ENCODE results near the gene NCKAP5.

Gene NCKAP5

DNA sequence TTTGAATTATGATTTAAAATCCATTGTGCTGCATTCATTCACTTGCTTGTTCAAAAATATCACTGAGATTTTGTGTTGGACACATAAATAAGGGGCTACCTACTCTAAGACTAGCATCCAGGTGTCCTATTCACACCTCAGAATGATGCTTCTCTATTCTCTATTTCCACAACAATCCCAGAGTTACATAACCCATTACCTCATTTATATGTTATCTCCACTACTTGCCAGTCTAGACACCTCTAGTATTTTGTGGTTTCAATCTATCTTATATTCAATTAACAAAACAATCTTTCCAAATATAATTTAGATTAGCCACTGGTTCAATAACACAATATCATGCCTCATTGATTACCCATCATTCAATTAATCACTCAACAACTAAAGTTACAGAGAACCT lies 409.8 kb downstream of the NCKAP5 start:
- Mint-ChIP-seq H3K27ac (no peak overlapping the region), H3K27me3 (no peaks in the 10 kb centered on the region), H3K36me3 (ENCODE audit: insufficient read depth) (no peaks in the 10 kb centered on the region), H3K4me1 (ENCODE audit: low read depth in 2 of 2) (no peaks in the 10 kb centered on the region), H3K9me3 (peaks cover 0 to 8% of the 10 kb centered on the region in 2 donors), H3K4me3 (no peak overlapping the region)
- no peak for DNase-seq
- no peak for ATAC-seq (replicated peaks)

GRCh38 chr2:133158024-133158423 lies 410.2 kb downstream of the NCKAP5 start:
- ATAC-seq (replicated peaks) (no peak), DNase-seq (no peak)
- Mint-ChIP-seq H3K27me3 (no peaks in the 10 kb centered on the region), H3K9me3 (peaks cover 0 to 8% of the 10 kb centered on the region in 2 donors), H3K4me3 (no peak overlapping the region), H3K4me1 (ENCODE audit: low read depth in 2 of 2) (no peaks in the 10 kb centered on the region), H3K27ac (no peak overlapping the region), H3K36me3 (ENCODE audit: insufficient read depth) (no peaks in the 10 kb centered on the region)

DNA sequence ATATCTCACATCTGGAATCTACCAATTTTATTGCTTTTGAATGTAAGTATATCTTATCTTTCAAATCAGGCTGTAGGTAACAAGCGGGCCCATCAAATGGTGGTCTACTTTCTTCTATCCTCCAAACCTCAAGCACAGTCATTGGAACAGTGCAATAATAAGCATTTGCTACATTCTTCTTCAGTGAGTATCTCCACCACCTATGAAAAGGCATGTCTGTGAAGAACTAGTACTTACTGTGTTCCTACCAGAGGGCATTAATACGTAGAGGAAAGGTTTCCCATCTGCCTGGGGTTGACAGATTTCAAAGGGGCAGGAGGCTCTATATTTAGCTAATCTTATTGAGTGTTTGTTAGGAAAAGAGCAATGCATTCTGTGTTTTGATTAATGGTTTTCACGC lies 411.1 kb downstream of the NCKAP5 start:
- H3K4me3 Mint-ChIP-seq, result no peak overlapping the region
- no peak for ATAC-seq (replicated peaks)
- no peaks in the 10 kb centered on the region for H3K4me1 Mint-ChIP-seq (ENCODE audit: low read depth in 2 of 2)
- no peak overlapping the region for H3K27ac Mint-ChIP-seq
- no peak for DNase-seq
- no peaks in the 10 kb centered on the region for H3K27me3 Mint-ChIP-seq
- H3K36me3 Mint-ChIP-seq (ENCODE audit: insufficient read depth), result no peaks in the 10 kb centered on the region
- H3K9me3 Mint-ChIP-seq, result peaks cover 0 to 8% of the 10 kb centered on the region in 2 donors

- H3K27me3 Mint-ChIP-seq, result no peaks in the 10 kb centered on the region
- peaks cover 7 to 10% of the 10 kb centered on the region in 2 donors for H3K9me3 Mint-ChIP-seq
- no peaks in the 10 kb centered on the region for H3K4me1 Mint-ChIP-seq (ENCODE audit: low read depth in 2 of 2)
- no peak for DNase-seq
- no peak overlapping the region for H3K4me3 Mint-ChIP-seq
- no peak overlapping the region for H3K27ac Mint-ChIP-seq
- H3K36me3 Mint-ChIP-seq (ENCODE audit: insufficient read depth), result no peaks in the 10 kb centered on the region
- ATAC-seq (replicated peaks), result no peak
Measured at GRCh38 chr2:133152801-133153200, 415.5 kb downstream of the NCKAP5 start.

DNA sequence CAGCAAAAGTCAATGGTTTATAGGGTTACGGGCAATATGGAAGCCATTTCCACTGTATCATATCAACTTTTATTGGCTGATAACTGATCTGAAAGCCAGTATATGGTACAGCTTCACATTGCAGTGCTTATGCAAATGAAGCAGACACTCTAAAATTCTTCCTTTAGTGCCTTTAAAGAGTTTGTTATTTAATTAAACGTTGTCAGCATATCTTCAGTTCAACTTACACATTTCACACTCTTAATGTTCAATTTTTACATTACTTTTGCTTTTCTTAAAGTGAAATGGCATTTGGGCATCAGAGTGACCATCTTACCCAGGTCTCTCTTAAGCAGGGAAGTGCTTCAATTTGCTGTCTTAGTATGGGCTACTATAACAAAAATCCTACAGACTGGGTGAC lies 420.1 kb downstream of the NCKAP5 start:
- Mint-ChIP-seq H3K4me1 (ENCODE audit: low read depth in 2 of 2) (no peaks in the 10 kb centered on the region), H3K36me3 (ENCODE audit: insufficient read depth) (no peaks in the 10 kb centered on the region), H3K4me3 (no peak overlapping the region), H3K27ac (no peak overlapping the region), H3K9me3 (peaks cover 6 to 14% of the 10 kb centered on the region in 2 donors), H3K27me3 (no peaks in the 10 kb centered on the region)
- DNase-seq, result no peak
- ATAC-seq (replicated peaks), result no peak

GRCh38 chr2:133146893-133147292 lies 421.4 kb downstream of the NCKAP5 start:
- no peaks in the 10 kb centered on the region for H3K27me3 Mint-ChIP-seq
- no peaks in the 10 kb centered on the region for H3K4me1 Mint-ChIP-seq (ENCODE audit: low read depth in 2 of 2)
- H3K27ac Mint-ChIP-seq, result no peak overlapping the region
- H3K9me3 Mint-ChIP-seq, result peaks cover 6 to 15% of the 10 kb centered on the region in 2 donors
- no peak for DNase-seq
- H3K36me3 Mint-ChIP-seq (ENCODE audit: insufficient read depth), result no peaks in the 10 kb centered on the region
- no peak for ATAC-seq (replicated peaks)
- no peak overlapping the region for H3K4me3 Mint-ChIP-seq

- ATAC-seq (replicated peaks) (no peak), DNase-seq (no peak)
- H3K27ac Mint-ChIP-seq, result no peak overlapping the region
- no peak overlapping the region for H3K4me3 Mint-ChIP-seq
- no peaks in the 10 kb centered on the region for H3K4me1 Mint-ChIP-seq (ENCODE audit: low read depth in 2 of 2)
- H3K27me3 Mint-ChIP-seq, result no peaks in the 10 kb centered on the region
- H3K9me3 Mint-ChIP-seq, result peaks cover 2 to 15% of the 10 kb centered on the region in 2 donors
- H3K36me3 Mint-ChIP-seq (ENCODE audit: insufficient read depth), result no peaks in the 10 kb centered on the region
Measured at GRCh38 chr2:133143645-133144044, 424.6 kb downstream of the NCKAP5 start.

DNA sequence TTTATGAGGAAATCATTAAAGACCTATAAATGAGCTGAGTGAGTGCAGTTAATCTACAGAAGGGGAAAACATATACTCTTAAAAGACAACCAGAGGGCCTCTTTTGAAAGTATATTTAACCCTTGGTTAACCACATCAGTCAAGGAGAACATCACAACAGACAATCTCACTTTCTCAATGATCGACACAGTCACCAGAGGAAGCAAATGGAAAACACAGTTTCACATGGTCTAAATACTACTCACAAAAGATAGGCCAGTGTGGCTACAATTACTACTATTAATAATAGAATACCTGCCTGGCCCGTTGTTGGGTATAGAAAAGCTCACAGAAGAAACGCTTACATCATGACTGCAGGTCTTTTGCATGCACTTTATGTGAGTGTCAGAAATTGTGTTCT lies 426.2 kb downstream of the NCKAP5 start:
- ATAC-seq (replicated peaks), result no peak
- DNase-seq, result no peak
- H3K9me3 Mint-ChIP-seq, result peaks cover 5 to 21% of the 10 kb centered on the region in 2 donors
- H3K27ac Mint-ChIP-seq, result no peak overlapping the region
- H3K4me1 Mint-ChIP-seq (ENCODE audit: low read depth in 2 of 2), result no peaks in the 10 kb centered on the region
- no peaks in the 10 kb centered on the region for H3K36me3 Mint-ChIP-seq (ENCODE audit: insufficient read depth)
- H3K27me3 Mint-ChIP-seq, result no peaks in the 10 kb centered on the region
- no peak overlapping the region for H3K4me3 Mint-ChIP-seq

GRCh38 chr2:133140620-133141019 lies 427.6 kb downstream of the NCKAP5 start:
- ATAC-seq (replicated peaks), result no peak
- Mint-ChIP-seq H3K36me3 (ENCODE audit: insufficient read depth) (no peaks in the 10 kb centered on the region), H3K27me3 (no peaks in the 10 kb centered on the region), H3K9me3 (peaks cover 5 to 21% of the 10 kb centered on the region in 2 donors), H3K27ac (no peak overlapping the region), H3K4me1 (ENCODE audit: low read depth in 2 of 2) (no peaks in the 10 kb centered on the region), H3K4me3 (no peak overlapping the region)
- no peak for DNase-seq

DNA sequence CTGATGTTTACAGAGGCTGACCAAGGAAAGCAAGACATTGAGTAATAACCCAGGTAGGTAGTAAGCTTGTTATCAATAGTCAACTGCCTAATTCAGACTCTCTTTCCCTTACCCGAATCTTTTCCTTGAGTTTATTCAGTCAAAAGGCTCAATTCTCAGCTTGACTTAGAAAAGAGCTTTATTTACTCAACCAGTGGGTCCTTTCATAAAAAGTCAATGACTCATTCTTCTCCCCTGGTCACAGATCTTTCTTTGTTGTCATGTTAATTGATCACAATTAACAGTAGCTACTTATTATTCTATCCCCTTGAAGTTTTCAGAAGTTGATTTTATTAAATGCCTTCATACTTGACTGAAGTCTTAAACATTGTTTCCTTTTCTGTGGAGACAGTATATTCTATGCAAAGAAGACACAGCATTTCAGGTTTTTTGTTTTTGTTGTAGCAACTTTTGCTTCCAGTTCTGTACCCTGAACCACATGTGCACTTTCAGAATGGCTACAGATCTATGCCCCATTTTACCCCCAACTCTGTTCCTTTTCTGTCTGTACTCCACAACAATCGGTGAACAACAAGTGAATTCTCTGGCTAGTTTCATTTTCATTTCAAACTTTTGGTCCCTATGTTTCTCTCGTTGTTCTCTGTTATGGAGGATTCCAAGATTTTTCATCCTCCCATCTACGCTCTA lies 428.3 kb downstream of the NCKAP5 start:
- peaks cover 8 to 21% of the 10 kb centered on the region in 2 donors for H3K9me3 Mint-ChIP-seq
- DNase-seq (no peak), ATAC-seq (replicated peaks) (no peak)
- H3K27ac Mint-ChIP-seq, result no peak overlapping the region
- no peak overlapping the region for H3K4me3 Mint-ChIP-seq
- H3K4me1 Mint-ChIP-seq (ENCODE audit: low read depth in 2 of 2), result no peaks in the 10 kb centered on the region
- no peaks in the 10 kb centered on the region for H3K36me3 Mint-ChIP-seq (ENCODE audit: insufficient read depth)
- H3K27me3 Mint-ChIP-seq, result no peaks in the 10 kb centered on the region

GRCh38 chr2:133138693-133139092 lies 429.6 kb downstream of the NCKAP5 start:
- DNase-seq, result no peak
- H3K27ac Mint-ChIP-seq, result no peak overlapping the region
- H3K27me3 Mint-ChIP-seq, result no peaks in the 10 kb centered on the region
- no peaks in the 10 kb centered on the region for H3K36me3 Mint-ChIP-seq (ENCODE audit: insufficient read depth)
- H3K9me3 Mint-ChIP-seq, result peaks cover 9 to 20% of the 10 kb centered on the region in 2 donors
- H3K4me3 Mint-ChIP-seq, result no peak overlapping the region
- no peaks in the 10 kb centered on the region for H3K4me1 Mint-ChIP-seq (ENCODE audit: low read depth in 2 of 2)
- no peak for ATAC-seq (replicated peaks)

DNA sequence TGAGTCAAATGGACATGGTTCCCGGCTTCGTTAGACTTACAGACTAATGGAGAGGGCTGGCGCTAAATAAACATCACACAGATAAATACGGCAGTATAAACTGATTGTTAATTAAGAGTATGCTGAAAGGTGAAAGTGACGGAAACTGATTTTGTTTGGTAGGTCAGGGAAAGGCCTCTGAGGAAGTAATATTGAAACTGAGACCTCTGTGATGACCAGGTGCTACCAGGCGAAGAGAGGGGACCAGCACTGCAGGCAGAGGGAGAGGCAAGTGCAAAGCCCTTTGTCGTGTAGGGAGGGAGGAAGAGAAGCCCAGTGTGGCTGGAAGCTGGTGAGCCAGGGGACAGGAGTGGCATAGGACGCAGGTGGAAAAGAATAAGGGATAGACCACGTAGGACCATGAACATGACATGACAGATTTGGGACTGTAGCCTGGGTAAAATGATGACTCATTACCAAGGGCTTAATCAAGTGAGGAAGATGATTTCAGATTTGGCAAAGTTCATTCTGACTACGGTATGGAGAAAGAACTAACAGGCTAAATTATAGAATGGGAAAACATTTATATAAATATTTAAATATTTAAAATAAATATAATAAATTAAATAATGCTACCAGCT lies 433.1 kb downstream of the NCKAP5 start:
- H3K9me3 Mint-ChIP-seq, result peaks cover 12 to 21% of the 10 kb centered on the region in 2 donors
- no peak overlapping the region for H3K27ac Mint-ChIP-seq
- no peaks in the 10 kb centered on the region for H3K4me1 Mint-ChIP-seq (ENCODE audit: low read depth in 2 of 2)
- H3K4me3 Mint-ChIP-seq, result no peak overlapping the region
- DNase-seq (no peak), ATAC-seq (replicated peaks) (no peak)
- no peaks in the 10 kb centered on the region for H3K27me3 Mint-ChIP-seq
- no peaks in the 10 kb centered on the region for H3K36me3 Mint-ChIP-seq (ENCODE audit: insufficient read depth)

DNA sequence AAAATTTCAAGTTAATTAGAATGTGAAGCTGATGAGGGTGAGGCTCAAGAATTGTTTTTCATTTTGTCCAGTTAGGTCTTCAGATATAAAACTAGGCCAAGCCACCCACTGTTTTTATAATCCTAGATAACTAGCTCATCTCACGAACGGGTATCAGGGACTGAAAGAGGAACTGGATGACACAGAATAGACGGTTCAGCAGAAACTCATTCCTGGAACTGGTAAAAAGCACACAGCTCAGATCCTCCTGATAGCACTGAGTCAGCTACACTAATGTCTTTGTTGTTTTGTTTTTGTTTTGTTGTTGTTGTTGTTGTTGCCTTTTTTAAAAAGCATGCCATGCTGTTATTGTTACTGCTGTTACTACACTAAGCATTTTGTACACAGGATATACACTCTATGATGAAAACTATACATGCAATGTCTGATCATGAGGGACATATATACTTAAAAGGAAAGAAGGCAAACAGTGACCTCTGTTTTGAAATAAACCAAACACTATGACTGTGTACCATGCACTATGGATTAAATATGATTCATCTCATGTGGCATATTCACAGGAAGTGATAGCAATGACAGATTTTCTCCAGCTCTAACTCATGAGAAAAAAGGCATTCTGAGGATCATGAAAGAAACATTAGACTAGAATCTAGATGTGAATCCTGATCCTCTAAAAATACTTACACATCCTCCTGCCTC lies 437.6 kb downstream of the NCKAP5 start:
- H3K4me1 Mint-ChIP-seq (ENCODE audit: low read depth in 2 of 2), result no peaks in the 10 kb centered on the region
- peaks cover 12 to 15% of the 10 kb centered on the region in 2 donors for H3K9me3 Mint-ChIP-seq
- H3K27ac Mint-ChIP-seq, result no peak overlapping the region
- DNase-seq (no peak), ATAC-seq (replicated peaks) (no peak)
- H3K4me3 Mint-ChIP-seq, result no peak overlapping the region
- H3K36me3 Mint-ChIP-seq (ENCODE audit: insufficient read depth), result no peaks in the 10 kb centered on the region
- no peaks in the 10 kb centered on the region for H3K27me3 Mint-ChIP-seq

DNA sequence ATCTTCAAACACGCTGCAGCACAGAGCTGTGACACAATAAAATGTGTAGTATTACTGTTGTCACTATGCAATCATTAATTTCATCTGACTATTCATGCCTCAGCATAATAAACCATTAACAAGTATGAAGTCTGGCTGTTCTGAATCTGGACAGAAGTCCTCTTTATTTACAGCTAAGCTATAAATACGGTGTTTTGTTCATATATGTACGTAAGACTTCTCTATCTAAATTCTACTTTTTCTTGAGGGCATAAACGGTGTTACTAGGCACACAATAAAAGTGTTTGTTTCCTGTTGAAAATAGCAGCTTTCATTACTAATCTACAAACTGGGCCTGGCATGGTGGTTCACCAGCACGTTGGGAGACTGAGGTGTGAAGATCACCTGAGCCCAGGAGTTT lies 443.8 kb downstream of the NCKAP5 start:
- Mint-ChIP-seq H3K4me3 (no peak overlapping the region), H3K9me3 (peaks cover 5 to 7% of the 10 kb centered on the region in 2 donors), H3K27me3 (no peaks in the 10 kb centered on the region), H3K27ac (no peak overlapping the region), H3K36me3 (ENCODE audit: insufficient read depth) (no peaks in the 10 kb centered on the region), H3K4me1 (ENCODE audit: low read depth in 2 of 2) (no peaks in the 10 kb centered on the region)
- DNase-seq, result no peak
- ATAC-seq (replicated peaks), result no peak
